Activated CD8-positive, alpha-beta memory T cell treated with anti-CD3 and anti-CD28 coated beads, Interleukin-2, amount 50 U/mL, for 1 hour (primary cell): ENCODE data around the gene CTDP1.

ENCODE experiments used
- DNase-seq: peaks from one replicate; pipeline ENCODE4 v3.0.0-alpha.2; 2020; ENCODE audit errors: extremely low read depth

The CTDP1 gene

DNA sequence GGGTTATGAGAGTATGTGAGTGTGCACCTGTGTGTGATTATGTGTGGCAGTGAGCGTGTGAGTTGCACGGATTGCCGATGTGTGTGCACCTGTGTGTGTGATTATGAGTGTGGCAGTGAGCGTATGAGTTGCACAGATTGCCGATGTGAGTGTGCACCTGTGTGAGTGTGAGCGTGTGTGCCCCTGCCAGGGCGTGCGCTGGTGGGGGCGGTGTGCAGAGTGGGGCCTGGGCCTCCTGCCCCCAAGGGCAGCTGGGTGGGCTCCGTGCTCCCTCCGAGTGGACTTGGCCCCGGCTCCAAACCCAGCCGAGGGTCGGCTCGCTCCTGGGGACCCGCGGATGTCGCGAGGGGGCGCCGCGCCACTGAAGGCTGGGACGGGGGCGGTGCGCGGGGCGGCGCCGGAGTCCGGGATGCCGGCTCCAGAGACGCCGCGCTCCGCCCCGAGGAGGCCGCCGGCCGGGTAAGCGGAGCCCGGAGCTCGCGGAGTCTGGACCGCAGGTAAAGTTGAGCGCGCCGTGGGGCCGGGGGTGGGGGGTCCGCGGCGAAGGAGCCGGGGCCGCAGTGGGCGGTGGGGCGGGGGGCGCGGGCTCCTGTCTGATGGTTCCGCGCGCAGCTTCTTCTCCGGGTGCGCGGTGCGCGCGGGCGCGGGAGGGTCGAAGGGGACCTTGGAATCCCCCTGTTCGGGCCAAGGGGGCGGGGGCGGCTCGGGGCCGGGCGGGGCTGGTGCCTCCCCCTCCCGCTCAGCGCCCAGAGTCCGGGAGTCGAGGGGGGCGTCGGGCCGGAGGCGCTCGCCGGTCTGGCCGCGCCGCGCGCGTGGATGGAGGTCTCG is 118.1 kb downstream of the CTDP1 start, which contains the start of gene KCNG2:
Gene KCNG2, plus strand, starts transcription at position 421 of the 828 bp plus-strand sequence. CDS start 65,730 bp downstream, outside the sequence.
- DNase-seq, result no peak

DNA sequence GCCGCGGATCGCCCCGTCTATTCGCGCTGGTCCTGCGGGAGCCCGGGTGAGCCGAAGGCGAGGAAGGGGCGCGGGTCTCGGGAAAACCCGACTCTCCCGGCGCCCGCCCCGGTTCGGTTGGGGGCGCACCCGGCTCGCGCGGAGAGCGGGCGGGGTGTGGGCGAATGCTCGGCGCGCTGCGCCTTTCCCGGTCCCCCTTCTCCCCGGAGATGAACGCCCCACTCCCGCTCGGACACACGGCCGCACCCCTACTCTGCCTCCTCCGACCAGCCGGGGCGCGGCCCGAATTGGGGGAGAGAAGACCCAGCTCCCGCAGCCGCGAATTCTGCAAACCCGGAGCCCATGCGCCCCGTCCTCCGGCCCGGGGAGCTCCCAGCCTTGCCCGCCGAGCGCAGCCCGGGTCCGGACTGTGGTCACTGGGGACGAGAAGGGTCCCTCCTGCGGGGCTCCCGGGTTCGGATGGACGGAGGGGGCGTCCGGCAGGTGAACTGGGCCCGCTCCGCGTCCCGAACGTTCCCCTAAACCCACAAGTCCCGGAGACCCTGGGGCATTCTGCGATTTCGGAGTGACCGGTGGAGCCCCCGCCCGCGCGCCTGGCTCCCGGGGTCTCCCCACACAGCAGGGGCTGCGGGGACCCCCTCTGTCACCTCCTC is 118.9 kb downstream of the CTDP1 start:
- no peak for DNase-seq

DNA sequence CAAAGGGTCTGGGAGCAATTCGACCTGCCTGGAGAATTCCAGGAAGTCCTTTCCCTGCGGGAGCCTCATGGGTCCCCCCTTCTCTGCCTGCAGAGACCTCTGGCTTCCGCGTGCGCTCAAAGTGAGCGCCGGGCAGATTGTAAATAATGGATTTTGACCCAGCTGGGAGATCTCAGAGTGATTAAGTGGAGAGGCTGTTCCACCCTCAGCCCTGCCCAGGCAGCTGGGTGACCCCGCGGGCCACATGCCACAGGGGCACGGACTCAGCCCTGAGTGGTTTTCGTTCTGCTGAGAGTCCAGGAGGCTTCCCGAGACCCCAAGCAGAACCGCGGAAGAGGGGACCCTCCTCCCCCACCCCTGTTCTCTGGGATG is 119.4 kb downstream of the CTDP1 start:
- DNase-seq, result no peak

DNA sequence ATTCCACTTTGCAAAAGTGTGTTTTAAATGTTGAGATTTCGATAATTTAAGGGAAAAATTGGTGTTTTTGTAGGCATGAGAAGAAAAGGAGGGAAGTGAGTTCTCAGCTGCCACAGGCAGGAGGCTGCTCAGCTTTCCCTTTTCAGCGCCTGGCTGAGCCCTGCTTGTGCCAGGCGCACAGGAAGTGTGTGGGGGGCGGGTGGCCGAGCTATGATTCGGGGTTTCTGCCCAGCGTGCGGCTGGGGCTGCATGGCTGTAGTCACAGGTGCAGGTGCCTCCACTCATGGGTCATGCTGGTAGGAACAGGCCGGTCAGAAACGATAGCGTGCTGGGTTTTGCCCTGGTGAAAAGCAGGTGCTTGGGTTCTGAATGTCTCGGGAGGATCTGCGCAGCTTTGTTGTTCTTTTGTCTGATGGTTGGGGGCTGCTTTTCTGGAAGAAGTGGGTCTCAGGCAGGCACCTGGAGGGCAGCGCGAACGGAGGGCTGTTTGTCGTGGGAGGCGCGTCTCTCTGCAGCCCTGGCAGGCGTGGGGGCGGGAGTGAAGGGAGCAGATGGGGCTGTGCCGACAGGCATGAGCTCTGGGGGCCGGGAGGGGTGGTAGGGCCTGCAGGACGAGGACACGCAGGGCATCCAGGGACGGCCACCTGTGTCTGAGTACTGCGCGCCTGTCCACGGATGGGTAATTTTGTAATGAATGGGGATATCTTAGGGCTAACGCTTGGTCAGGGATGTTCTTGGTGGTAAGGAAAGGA is 120.2 kb downstream of the CTDP1 start:
- DNase-seq, result no peak

DNA sequence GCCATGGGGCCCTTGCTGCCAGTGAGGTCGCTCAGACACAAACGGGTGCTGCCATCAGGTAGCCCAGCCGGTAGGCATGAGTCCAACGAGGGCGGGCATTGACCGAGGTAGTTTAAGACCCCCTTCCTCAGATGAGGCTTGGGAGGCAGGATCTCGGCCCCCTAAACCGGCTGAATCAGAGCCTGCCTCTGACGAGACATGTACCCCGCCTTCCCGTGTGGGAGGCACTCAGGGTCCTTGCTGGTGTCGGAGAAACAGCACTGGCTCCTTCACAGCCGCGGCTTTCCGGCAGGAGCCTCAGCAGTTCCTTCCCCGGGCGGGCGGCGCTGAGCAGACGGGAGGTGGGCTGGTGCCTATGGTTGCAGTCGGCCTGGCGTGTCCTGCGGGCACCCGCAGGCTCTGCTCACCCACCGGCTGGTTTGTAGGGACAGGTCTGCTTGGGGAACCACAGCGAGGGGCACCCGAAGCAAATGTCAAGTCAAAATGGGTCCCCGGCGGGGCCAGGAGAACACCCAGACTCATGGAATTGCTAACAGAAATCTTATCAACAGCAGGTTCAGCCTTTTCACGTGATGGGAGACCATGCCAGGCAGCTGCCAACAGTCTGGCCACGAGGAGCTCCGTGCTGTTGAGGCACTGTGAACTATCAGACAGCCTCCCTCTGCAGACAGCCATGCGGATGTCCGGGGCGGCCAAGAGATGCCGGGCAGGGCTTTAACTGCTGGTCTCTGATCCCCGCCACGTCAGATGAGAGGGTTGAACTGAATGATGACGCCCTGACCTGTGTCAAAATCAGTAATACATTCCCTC is 121.0 kb downstream of the CTDP1 start:
- no peak for DNase-seq

DNA sequence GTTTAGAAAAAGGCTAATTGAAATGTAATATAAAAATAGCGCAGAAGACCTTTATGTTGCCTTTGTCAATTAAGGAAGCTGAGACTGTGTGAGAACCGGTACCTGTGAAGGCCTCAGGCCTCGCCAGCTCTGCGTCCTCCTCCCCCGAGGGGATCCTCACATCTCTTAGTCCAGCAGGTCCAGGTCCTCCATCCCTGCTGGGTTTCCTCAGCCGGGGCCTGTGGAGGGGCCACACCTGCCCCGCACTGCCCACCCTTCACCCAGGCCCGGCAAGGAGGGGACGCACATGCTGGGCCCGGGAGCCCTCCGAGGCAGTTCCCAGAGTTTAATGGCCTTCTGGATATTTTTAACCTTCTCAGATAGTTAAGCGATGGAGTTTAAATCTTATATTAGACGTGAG is 121.6 kb downstream of the CTDP1 start:
- DNase-seq, result no peak

DNA sequence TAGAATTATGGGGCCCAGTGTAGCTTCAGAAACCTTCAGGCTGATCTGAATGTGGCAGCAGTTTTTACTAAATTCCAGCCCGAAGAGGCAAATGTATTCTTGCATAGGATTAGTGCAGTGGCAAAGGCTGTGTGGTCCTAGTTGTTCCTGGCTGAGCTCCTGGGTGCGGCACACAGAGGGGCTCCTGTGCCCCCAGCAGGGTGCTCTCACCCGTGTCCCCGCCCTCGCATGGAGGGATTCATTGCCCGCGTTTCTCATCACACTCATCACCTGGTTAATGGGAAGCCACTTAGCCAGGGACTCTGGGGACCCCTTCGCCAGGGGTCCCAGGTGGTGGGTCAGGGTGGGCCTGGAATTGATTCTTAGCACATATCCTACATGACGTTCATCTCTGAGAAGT is 122.0 kb downstream of the CTDP1 start:
- DNase-seq, result no peak

DNA sequence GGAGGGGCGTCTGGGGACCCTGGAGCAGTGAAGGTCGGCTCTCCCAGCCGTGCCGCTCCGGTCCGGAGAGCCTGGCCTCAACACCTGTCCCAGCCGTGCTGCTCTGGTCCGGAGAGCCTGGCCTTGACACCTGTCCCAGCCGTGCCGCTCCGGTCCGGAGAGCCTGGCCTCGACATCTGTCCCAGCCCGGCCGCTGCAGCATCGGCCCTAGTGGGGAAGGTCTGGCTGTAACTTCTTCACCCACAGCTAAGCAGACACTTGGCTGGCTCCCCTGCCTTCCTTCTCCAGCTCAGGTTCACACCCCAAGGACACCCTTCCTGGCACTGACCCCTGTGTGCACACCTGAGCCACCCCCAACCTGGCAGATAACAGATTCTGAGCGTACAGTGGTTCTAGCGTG is 122.7 kb downstream of the CTDP1 start:
- DNase-seq, result no peak

DNA sequence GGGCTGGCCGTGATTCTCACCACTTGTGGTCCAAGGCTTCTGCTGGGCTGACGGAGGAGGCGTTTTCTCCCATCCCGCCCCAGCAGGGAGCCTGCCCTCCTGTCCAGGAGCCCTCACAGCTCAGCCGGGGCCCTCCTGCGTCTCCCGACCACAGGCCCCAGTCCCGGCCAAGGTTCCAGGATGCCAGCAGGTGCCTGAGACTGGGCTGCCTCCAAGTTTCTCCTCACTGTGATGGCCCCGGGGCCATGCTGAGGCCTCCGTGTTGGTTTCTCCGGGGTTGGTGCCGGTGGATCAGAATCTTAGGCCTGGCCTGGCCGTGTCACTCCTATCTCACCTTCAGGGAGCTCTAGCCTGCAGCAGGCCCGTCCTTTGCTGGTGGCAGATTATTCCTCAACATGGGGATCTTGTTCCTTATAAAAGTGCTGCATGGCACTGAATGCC is 124.0 kb downstream of the CTDP1 start:
- no peak for DNase-seq
